DMS 273 (cell line): ENCODE results near the gene MRFAP1L1.
"Not testable (repeated sequence)": the region's sequence is repeated elsewhere in the genome, so short reads cannot be mapped to it uniquely, and the experiment has no call there.

Source experiments
- DNase-seq: peaks from one replicate; lab custom pipeline; 2025; ENCODE audit not compliant: unreplicated experiment; lab: John Stamatoyannopoulos, UW

MRFAP1L1 gene

GRCh38 chr4:6692379-6692778 lies 17.3 kb downstream of the MRFAP1L1 start:
- DNase-seq: no peak

DNA sequence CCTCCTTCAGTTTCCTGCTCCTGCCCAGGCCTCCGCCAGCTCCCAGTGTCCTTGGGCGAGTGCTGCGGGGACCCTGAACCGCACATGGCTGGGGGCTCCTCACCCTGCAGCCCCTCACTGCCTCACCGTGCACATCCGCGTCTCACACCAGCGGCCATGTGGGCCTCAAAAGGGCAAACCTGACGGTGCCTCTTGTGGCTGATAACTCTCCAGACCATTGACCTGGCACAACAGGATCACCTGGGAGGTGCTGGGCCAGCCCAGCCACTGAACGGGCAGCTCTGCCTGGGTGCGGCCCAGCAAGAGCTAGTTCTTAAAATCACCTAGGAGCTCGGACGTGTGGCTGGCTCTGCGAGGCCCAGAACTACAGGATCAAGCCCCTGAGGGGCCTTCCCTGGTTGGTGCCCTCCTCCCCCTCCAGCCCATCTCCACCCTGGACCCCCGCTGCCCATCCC lies 20.1 kb downstream of the MRFAP1L1 start:
- DNase-seq: no peak

DNA sequence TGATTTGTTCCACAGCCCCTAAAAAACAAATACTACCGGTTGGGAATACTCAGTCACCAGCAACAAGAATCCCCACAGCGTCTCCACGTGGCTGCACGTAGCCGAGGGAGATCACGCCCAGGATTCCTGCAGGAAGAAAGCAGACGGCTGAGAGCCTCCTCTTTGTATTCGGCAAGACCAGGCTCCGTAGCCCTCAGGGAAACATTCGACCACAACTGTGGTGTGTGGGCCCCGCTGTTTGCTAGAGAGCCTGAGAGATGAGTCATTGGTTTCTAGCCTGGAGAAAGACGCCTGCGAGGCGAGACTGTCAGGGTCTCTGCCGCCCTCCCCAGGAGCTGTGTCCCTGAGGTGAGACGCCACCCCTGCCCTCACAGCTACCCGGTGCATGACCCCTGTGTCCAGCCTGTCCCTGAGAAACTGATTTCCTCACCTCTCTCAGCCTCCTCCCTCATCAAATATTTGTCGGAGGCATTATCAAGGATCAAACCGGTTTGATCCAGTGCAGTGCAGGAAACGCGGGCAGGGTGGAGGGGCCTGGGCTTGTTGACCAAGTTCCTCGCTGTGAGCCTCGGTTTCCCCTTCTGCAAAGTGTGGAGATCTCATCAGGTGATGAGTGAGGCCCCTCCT lies 20.7 kb downstream of the MRFAP1L1 start:
- DNase-seq: peak; percentile 24

DNA sequence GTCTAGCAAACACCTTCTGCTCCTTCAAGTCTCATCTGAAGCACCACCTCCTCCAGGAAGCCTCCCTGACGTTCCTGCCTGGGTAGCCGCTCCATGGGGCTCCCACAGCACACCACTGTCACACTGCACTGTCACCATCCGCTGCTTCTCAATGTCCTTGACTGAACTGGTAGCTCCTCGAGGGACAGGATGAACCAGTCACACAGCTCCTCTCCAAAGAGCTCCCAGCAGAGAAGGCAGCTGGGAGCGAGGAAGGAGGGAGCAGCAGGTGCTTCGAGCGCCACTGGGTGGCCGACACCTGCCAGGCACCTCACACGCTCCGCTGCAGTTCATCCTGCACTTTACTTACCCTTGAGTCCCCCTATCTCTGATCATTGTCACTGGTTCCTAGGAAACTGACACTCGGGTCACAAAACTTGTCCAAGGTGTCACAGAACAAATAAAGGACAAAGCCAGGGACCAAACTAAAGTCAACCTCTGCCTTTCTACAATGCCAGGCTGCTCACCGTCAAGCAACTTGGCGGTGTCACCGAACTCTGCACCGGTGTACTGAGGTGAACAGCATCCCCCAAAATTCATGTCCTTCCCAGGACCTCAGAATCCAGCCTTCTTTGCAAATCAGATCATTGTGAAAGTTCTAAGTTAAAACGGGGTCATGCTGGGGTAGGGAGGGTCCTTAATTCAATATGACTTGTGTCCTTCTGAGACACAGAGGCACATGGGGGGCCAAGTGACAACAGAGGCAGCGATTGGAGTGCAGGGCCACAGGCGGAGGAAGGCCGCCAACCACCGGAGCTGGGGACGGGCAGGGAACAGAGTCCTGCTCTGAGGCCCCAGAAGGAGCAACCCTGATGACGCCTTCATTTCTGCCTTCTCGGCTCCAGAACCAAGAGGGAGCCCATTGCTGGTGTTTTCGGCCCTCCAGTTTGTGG lies 21.5 kb downstream of the MRFAP1L1 start:
- DNase-seq: no peak

GRCh38 chr4:6686104-6686787 lies 23.4 kb downstream of the MRFAP1L1 start:
- DNase-seq: no peak

- DNase-seq: no peak
Measured at GRCh38 chr4:6684656-6685055, 25.0 kb downstream of the MRFAP1L1 start.

GRCh38 chr4:6682862-6683590 lies 26.6 kb downstream of the MRFAP1L1 start:
- no peak for DNase-seq

DNA sequence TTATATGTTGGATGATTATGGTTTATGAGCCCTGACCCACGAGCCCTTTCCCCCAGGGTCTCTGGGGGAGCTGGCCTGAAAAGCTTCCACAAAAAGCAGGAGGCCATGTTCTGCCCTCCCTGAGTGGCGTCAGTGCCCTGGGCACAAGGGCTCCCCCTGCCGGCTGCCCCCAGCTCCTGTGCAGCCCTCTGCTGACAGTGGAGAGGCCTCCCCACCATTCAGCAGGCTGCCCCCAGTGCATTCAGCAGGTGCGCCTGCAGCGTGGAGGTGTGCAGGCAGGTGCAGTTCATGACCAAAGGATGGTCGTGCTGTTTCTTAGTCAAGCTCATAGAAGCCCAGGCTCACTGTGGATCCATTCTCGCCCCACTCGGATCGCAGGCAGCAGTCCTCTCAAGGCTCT lies 28.5 kb downstream of the MRFAP1L1 start:
- DNase-seq: no peak

- peak; percentile 23 for DNase-seq
Measured at GRCh38 chr4:6680372-6681034, 29.2 kb downstream of the MRFAP1L1 start.

DNA sequence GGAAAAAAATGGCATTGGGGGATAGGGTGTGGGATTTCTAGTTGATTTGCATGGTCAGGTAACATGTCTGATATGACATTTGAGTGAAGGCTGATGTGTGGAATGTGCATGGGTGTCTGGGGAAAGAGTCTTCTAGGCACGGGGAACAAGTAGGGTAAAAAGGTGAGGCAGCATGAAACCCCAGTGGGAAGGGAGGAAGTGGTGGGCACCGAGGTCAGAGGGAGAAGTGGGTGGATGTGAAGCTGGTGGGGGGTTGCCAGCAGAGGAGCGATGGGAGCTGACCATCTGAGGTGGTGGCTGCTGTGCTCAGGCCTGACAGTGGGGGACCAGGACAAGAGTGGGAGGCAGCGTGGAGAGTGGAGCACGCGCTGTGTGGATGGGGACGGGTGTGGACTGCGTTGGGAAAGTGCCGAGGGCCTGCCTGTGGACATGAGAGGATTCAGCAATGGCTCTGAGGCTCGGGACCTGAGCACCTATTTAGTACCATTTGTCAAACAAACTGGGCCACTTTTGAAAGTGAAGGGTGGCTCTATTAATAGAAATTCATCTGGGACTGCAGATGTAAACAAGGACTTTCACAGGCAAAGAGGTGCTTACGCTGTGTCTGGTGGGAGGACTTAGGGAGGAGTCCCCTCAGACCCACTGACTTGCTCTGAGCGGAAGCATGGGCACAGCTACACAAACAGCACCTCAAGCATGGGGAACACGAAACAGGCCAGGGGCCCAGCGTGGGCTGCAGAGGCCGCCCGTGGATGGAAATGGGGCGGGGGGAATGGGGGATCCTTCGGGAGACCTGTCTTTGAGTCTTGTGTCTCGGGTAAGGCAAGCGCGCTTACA lies 32.7 kb downstream of the MRFAP1L1 start:
- DNase-seq: no peak

GRCh38 chr4:6674500-6675149 lies 35.0 kb downstream of the MRFAP1L1 start:
- DNase-seq: peak; percentile 51

DNA sequence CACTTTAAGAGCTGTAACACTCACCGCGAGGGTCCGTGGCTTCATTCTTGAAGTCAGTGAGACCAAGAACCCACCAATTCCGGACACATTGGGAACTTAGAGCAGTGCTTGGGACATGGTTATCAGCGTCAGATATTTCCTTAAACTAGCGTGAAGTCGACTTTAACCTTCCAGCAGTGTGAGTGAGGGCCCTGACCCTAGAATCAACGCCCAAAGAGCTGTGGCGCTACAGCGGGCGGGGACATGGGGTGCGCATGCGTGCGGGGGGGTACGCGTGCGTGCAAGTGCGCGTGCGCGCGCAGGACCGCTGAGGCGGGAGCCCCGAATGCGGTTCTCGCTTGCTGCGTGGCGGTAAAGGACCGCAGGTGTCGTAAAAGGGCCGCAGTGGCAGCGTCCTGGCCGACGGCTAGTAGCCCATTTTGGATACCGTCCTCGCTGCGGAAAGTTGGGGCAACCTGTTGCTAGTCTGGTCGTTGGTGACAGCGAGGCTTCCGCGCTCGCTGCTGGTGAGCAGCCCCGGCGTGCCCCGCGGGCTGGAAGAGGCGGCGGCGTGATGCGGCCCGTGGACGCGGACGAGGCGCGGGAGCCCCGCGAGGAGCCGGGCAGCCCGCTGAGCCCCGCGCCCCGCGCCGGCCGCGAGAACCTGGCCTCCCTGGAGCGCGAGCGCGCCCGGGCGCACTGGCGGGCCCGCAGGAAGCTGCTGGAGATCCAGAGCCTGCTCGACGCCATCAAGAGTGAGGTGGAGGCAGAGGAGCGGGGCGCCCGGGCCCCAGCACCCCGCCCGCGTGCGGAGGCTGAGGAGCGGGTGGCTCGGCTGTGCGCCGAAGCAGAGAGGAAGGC lies 35.8 kb downstream of the MRFAP1L1 start:
- peak; percentile 97 for DNase-seq

GRCh38 chr4:6673191-6673659 lies 36.4 kb downstream of the MRFAP1L1 start:
- DNase-seq: not testable (repeated sequence)

DNA sequence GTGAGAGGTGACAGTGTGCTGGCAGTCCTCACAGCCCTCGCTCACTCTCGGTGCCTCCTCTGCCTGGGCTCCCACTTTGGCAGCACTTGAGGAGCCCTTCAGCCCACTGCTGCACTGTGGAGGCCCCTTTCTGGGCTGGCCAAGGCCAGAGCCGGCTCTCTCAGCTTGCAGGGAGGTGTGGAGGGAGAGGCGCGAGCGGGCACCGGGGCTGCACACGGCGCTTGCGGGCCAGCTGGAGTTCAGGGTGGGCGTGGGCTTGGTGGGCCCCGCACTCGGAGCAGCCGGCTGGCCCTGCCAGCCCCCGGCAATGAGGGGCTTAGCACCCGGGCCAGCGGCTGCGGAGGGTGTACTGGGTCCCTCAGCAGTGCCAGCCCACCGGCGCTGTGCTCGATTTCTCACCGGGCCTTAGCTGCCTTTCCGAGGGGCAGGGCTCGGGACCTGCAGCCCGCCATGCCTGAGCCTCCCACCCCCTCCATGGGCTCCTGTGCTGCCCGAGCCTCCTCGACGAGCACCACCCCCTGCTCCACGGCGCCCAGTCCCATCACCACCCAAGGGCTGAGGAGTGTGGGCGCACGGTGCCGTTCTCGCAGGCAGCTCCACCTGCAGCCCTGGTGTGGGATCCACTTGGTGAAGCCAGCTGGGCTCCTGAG lies 37.0 kb downstream of the MRFAP1L1 start:
- DNase-seq: not testable (repeated sequence)

DNA sequence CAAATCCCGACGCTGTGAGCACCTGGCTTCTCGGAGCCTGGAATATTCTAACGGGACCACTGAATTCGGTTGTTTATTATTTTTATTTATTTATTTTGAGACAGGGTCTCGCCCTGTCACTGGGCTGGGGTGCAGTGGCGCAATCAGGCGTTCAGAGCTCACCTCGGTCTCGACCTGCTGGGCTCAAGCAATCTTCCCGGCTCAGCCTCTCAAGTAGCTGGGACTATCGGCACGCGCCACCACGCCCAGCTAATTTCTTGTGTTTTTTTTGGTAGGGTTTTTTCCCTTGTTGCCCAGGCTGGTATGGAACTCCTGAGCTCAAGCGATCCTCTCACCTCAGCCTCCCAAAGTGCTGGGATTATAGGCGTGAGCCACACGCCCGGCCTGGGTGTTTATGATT lies 37.5 kb downstream of the MRFAP1L1 start:
- no peak for DNase-seq

DNA sequence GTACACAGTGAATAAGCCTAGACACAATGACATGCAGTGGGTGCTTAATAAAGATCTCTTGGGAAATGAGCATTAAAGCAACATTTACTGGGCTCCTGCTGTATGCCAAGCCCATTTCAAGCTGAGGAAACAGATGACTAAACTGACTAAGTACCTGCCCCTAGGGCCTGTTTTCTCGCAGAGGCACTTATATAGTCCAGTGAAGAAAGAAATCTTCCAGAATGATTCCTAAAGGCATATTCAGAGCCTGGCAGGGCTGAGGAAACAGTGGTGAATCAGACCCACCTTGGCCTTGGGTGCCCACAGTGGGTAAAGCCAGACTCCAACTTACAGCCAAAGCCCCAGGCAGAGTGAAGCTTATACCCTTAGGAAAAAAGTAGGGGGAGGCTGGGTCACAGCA lies 38.0 kb downstream of the MRFAP1L1 start:
- no peak for DNase-seq

- DNase-seq: no peak
Measured at GRCh38 chr4:6668391-6668790, 41.3 kb downstream of the MRFAP1L1 start.

DNA sequence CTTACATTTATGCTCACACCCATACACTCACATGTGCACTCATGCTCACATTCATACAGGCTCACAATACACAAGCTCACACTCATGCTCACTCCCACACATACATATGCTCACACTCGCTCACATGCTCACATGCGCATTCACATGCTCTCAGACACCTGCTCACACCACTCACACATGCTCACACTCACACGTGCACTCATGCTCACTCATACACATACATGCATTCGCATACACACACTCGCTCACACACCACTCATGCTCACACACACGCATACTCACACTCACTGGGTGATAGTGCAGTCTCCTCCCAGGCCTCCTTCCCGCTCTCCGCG lies 44.4 kb downstream of the MRFAP1L1 start:
- no peak for DNase-seq
